ENCODE results near the gene MUC4.

GRCh38 chr3:195757827-195758226 lies 53.9 kb downstream of the MUC4 start:
- TF ChIP-seq CTCF (IDR thresholded peaks at IDR 0.05) (no peak), POLR2A (IDR thresholded peaks at IDR 0.05) (no peak)
